A549 (cell line): Measurements from ENCODE around the gene EFCAB7.
"Not testable (repeated sequence)": the region's sequence is repeated elsewhere in the genome, so short reads cannot be mapped to it uniquely, and the experiment has no call there.

Experiments
- CBX2 ChIP-seq: fragments of 200-600 bp; sonication (generic); IDR thresholded peaks from 2 replicates; pipeline ENCODE4 v1.6.1; 2016; ENCODE audit warnings: low read depth, mild to moderate bottlenecking, borderline replicate concordance
- CEBPB ChIP-seq, 2 experiments: fragments of >200 bp in 1 of 2; sonication (Bioruptor Twin) in 1 of 2; formaldehyde crosslinking in 1 of 2; IDR thresholded peaks; 2 replicates each; pipeline ENCODE4 v1.6.1; 2012 to 2016
- EHMT2 ChIP-seq: fragments of 200-600 bp; sonication (generic); IDR thresholded peaks from 2 replicates; pipeline ENCODE4 v1.6.1; 2016; ENCODE audit warnings: antibody characterized with exemption, low read depth, mild to moderate bottlenecking, moderate library complexity
- ESRRA ChIP-seq: fragments of 150-350 bp; IDR thresholded peaks from 2 replicates; pipeline ENCODE4 v1.6.1; 2014; ENCODE audit warnings: mild to moderate bottlenecking, low read length, borderline replicate concordance
- JUN ChIP-seq, 2 experiments: fragments of >200 bp; sonication (Bioruptor Twin); formaldehyde crosslinking; IDR thresholded peaks; 2 replicates in 1 of 2; 3 replicates in 1 of 2; pipeline ENCODE4 v1.6.1; 2016 to 2017
- NFE2L2 ChIP-seq: fragments of 150-350 bp; conservative IDR thresholded peaks from 2 replicates; pipeline ENCODE4 v1.6.1; 2014; ENCODE audit warnings: low read length
- POLR2A ChIP-seq: IDR thresholded peaks from 2 replicates; pipeline ENCODE4 v1.6.1; 2012; ENCODE audit warnings: mild to moderate bottlenecking, low read length
- TF ChIP-seq, protein P1 (sequence below): fragments of >200 bp; sonication (Bioruptor Twin); formaldehyde crosslinking; IDR thresholded peaks from 3 replicates; pipeline ENCODE4 v1.5.1; 2016
- TF ChIP-seq, protein P2 (sequence below): IDR thresholded peaks from 2 replicates; pipeline ENCODE4 v1.6.1; 2012
- TF ChIP-seq, protein P3 (sequence below): fragments of 450-650 bp; IDR thresholded peaks from 2 replicates; pipeline ENCODE4 v1.6.1; 2014; ENCODE audit warnings: antibody characterized with exemption

DNA sequence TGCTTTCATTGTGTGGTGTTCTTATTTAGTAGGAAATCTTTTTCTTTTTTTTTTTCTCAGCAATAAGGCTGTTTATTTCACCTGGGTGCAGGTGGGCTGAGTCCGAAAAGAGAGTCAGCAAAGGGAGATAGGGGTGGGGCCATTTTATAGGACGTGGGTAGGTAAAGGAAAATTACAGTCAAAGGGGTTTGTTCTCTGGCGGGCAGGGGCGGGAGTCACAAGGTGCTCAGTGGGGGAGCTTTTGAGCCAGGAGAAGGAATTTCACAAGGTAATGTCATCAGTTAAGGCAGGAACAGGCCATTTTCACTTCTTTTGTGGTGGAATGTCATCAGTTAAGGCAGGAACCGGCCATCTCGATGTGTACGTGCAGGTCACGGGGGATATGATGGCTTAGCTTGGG, 49.4 kb downstream of the EFCAB7 start:
- not testable (repeated sequence) for TF ChIP-seq CEBPB (IDR thresholded peaks at IDR 0.05); EHMT2; NFE2L2; ESRRA; JUN (IDR thresholded peaks at IDR 0.05); POLR2A; CBX2
- TF ChIP-seq, protein P1, sequence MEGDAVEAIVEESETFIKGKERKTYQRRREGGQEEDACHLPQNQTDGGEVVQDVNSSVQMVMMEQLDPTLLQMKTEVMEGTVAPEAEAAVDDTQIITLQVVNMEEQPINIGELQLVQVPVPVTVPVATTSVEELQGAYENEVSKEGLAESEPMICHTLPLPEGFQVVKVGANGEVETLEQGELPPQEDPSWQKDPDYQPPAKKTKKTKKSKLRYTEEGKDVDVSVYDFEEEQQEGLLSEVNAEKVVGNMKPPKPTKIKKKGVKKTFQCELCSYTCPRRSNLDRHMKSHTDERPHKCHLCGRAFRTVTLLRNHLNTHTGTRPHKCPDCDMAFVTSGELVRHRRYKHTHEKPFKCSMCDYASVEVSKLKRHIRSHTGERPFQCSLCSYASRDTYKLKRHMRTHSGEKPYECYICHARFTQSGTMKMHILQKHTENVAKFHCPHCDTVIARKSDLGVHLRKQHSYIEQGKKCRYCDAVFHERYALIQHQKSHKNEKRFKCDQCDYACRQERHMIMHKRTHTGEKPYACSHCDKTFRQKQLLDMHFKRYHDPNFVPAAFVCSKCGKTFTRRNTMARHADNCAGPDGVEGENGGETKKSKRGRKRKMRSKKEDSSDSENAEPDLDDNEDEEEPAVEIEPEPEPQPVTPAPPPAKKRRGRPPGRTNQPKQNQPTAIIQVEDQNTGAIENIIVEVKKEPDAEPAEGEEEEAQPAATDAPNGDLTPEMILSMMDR: not testable (repeated sequence)
- TF ChIP-seq, protein P2, sequence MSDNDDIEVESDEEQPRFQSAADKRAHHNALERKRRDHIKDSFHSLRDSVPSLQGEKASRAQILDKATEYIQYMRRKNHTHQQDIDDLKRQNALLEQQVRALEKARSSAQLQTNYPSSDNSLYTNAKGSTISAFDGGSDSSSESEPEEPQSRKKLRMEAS: not testable (repeated sequence)
- TF ChIP-seq, protein P3, sequence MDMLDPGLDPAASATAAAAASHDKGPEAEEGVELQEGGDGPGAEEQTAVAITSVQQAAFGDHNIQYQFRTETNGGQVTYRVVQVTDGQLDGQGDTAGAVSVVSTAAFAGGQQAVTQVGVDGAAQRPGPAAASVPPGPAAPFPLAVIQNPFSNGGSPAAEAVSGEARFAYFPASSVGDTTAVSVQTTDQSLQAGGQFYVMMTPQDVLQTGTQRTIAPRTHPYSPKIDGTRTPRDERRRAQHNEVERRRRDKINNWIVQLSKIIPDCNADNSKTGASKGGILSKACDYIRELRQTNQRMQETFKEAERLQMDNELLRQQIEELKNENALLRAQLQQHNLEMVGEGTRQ: not testable (repeated sequence)
